HCT116 (cell line): ENCODE results near the gene TIGD3. TPM values are rescaled to one million over a fixed set of nuclear protein-coding genes. Genes with fewer than 3 reads are reported as not detected.

Experiments
- ATAC-seq: fragments of 200-7000 bp; cut with Tn5 transposase; 2 replicates; pipeline ENCODE4 v1.9.1; 2020; ENCODE audit warnings: mild to moderate bottlenecking, moderate library complexity
- BruUV-seq: library from RNA; stranded (reverse); fragments of 400-500 nt; replicated peaks from 2 replicates; lab custom pipeline; 2021; lab: Mats Ljungman, UMichigan
- CTCF ChIA-PET: fragments of 300-600 bp; sonication (Branson Sonifier 250); formaldehyde crosslinking; loops from one replicate; lab custom pipeline; 2021; ENCODE audit warnings: antibody characterized with exemption; lab: Charles Lee
- POLR2A ChIA-PET: fragments of 300-600, 350-600 bp; sonication (Branson Sonifier 250); formaldehyde crosslinking; loops from one replicate; lab custom pipeline; 2021; ENCODE audit warnings: antibody characterized with exemption; lab: Charles Lee
- RAD21 ChIA-PET, 2 experiments: fragments of 300-600 bp; sonication (Branson Sonifier 250); formaldehyde crosslinking; loops; one replicate each; lab custom pipeline; 2023; ENCODE audit warnings: low total read pairs in 2 of 2; ENCODE audit not compliant: uncharacterized antibody in 2 of 2, unreplicated experiment in 2 of 2, low non-redundant PET in 1 of 2; lab: Charles Lee
- DNase-seq: peaks from one replicate; pipeline ENCODE4 v3.0.0-alpha.2; 2010; ENCODE audit warnings: low read depth, low spot score
- H2AFZ ChIP-seq: fragments of 200-600 bp; shearing (Covaris generic), sonication (generic); 2 replicates; pipeline ENCODE4 v1.6.1; 2017; ENCODE audit warnings: low read depth, mixed run types, mixed read lengths, antibody characterized with exemption, low read length; ENCODE audit not compliant: poor library complexity, severe bottlenecking
- H3K27ac ChIP-seq: 2 replicates; pipeline ENCODE4 v1.5.1; 2012; ENCODE audit warnings: low read depth, low read length
- H3K27me3 ChIP-seq: fragments of 200-600 bp; sonication (generic); 2 replicates; pipeline ENCODE4 v1.6.1; 2016; ENCODE audit warnings: mixed run types, low read length, mixed read lengths; ENCODE audit not compliant: insufficient read depth
- H3K36me3 ChIP-seq, 2 experiments: fragments of 200-500 bp in 1 of 2; fragments of 200-600 bp in 1 of 2; sonication (Bioruptor generic) in 1 of 2; sonication (generic) in 1 of 2; 2 replicates each; pipeline versions ENCODE4 v1.5.1 to v1.6.1; 2014 to 2016; ENCODE audit warnings: low read length in 2 of 2, inconsistent platforms in 1 of 2, mixed read lengths in 1 of 2, mixed run types in 1 of 2; ENCODE audit not compliant: insufficient read depth in 2 of 2, control insufficient read depth in 1 of 2
- H3K4me1 ChIP-seq, 2 experiments: fragments of 200-600 bp in 1 of 2; sonication (generic) in 1 of 2; 2 replicates each; pipeline versions ENCODE4 v1.5.1 to v1.6.1; 2012 to 2017; ENCODE audit warnings: low read length in 2 of 2, inconsistent platforms in 1 of 2, mild to moderate bottlenecking in 1 of 2, mixed read lengths in 1 of 2, mixed run types in 1 of 2, moderate library complexity in 1 of 2; ENCODE audit not compliant: insufficient read depth in 2 of 2, control insufficient read depth in 1 of 2
- H3K4me2 ChIP-seq: fragments of 200-600 bp; sonication (generic); 2 replicates; pipeline ENCODE4 v1.6.1; 2017; ENCODE audit warnings: mixed run types, low read length, mixed read lengths
- H3K4me3 ChIP-seq, 2 experiments: fragments of 200-600 bp in 1 of 2; sonication (generic) in 1 of 2; replicated peaks in 1 of 2; 2 replicates each; pipeline ENCODE4 v1.5.1; 2011 to 2016; ENCODE audit warnings: low read length in 2 of 2, control low read depth in 1 of 2, low read depth in 1 of 2, mild to moderate bottlenecking in 1 of 2, mixed read lengths in 1 of 2, mixed run types in 1 of 2
- H3K79me2 ChIP-seq: fragments of 200-600 bp; sonication (generic); 2 replicates; pipeline ENCODE4 v1.6.1; 2017; ENCODE audit warnings: mild to moderate bottlenecking, mixed run types, low read length, moderate library complexity, mixed read lengths; ENCODE audit not compliant: insufficient read depth
- H3K9ac ChIP-seq: fragments of 200-600 bp; sonication (generic); 2 replicates; pipeline ENCODE4 v1.6.1; 2016; ENCODE audit warnings: low read length, mixed read lengths
- H3K9me2 ChIP-seq: fragments of 200-600 bp; sonication (generic), shearing (Covaris generic); 2 replicates; pipeline ENCODE4 v1.6.1; 2017; ENCODE audit warnings: mixed run types, mild to moderate bottlenecking, moderate library complexity; ENCODE audit not compliant: insufficient read depth
- H3K9me3 ChIP-seq, 2 experiments: fragments of 200-500 bp in 1 of 2; fragments of 200-600 bp in 1 of 2; sonication (Bioruptor generic) in 1 of 2; sonication (generic) in 1 of 2; 2 replicates each; pipeline ENCODE4 v1.6.1; 2014 to 2017; ENCODE audit warnings: low read length in 2 of 2, mixed read lengths in 2 of 2, inconsistent platforms in 1 of 2, low read depth in 1 of 2, mild to moderate bottlenecking in 1 of 2, mixed run types in 1 of 2, moderate library complexity in 1 of 2; ENCODE audit not compliant: control insufficient read depth in 1 of 2, insufficient read depth in 1 of 2
- H4K20me1 ChIP-seq: fragments of 200-600 bp; sonication (generic), shearing (Covaris generic); 2 replicates; pipeline ENCODE4 v1.6.1; 2017; ENCODE audit warnings: mixed run types, mild to moderate bottlenecking, moderate library complexity; ENCODE audit not compliant: insufficient read depth
- ATF3 ChIP-seq: IDR thresholded peaks from 2 replicates; pipeline ENCODE4 v1.6.1; 2012
- CEBPB ChIP-seq: IDR thresholded peaks from 2 replicates; pipeline ENCODE4 v1.6.1; 2012; ENCODE audit warnings: low read depth
- CTCF ChIP-seq, 3 experiments: fragments of 200-600 bp in 1 of 3; sonication (generic) in 1 of 3; IDR thresholded peaks in 2 of 3; conservative IDR thresholded peaks in 1 of 3; 2 replicates each; pipeline ENCODE4 v1.5.1; 2012 to 2017; ENCODE audit warnings: low read depth in 2 of 3, low read length in 2 of 3, antibody characterized with exemption in 1 of 3, borderline replicate concordance in 1 of 3, control low read depth in 1 of 3, mild to moderate bottlenecking in 1 of 3, mixed read lengths in 1 of 3, mixed run types in 1 of 3, moderate library complexity in 1 of 3; ENCODE audit not compliant: insufficient read depth in 1 of 3
- ELF1 ChIP-seq: IDR thresholded peaks from 2 replicates; pipeline ENCODE4 v1.6.1; 2012; ENCODE audit warnings: low read depth, borderline replicate concordance
- JUND ChIP-seq: IDR thresholded peaks from 2 replicates; pipeline ENCODE4 v1.6.1; 2012
- POLR2A ChIP-seq: IDR thresholded peaks from 2 replicates; pipeline ENCODE4 v1.7.0; 2011; ENCODE audit warnings: borderline replicate concordance; ENCODE audit not compliant: insufficient read depth, insufficient read length; ENCODE audit errors: extremely low read depth
- RAD21 ChIP-seq: IDR thresholded peaks from 2 replicates; pipeline ENCODE4 v1.6.1; 2012; ENCODE audit warnings: low read depth, mild to moderate bottlenecking
- ZBTB33 ChIP-seq: IDR thresholded peaks from 2 replicates; pipeline ENCODE4 v1.6.1; 2011; ENCODE audit warnings: mild to moderate bottlenecking, low read length, moderate library complexity; ENCODE audit not compliant: insufficient replicate concordance; ENCODE audit errors: extremely low read depth
- ZFX ChIP-seq: fragments of 450-650 bp; IDR thresholded peaks from 2 replicates; pipeline ENCODE4 v1.6.1; 2017
- intact Hi-C: fragments of 100-400 bp; cut with micrococcal nuclease; formaldehyde crosslinking; loops from 2 replicates; pipeline ENCODE4 v1.10.0; 2022
- total RNA-seq: library from RNA; stranded (reverse); gene quantifications from one replicate; pipeline ENCODE4 v1.2.1, GENCODE V29; 2021; ENCODE audit not compliant: unreplicated experiment

The TIGD3 gene
- total RNA-seq, 1 experiment from 2014 or later: 2.4 TPM

GRCh38 chr11:65310736-65311135, 43.8 kb upstream of the TIGD3 start:
- BruUV-seq: no TSS peak
- Histone ChIP-seq H3K36me3 (no peaks in the 10 kb centered on the region), H3K27ac (no peak overlapping the region), H3K4me1 (peaks cover 10 to 54% of the 10 kb centered on the region in 2 experiments), H3K4me3 (no peak overlapping the region), H3K27me3 (no peaks in the 10 kb centered on the region), H4K20me1 (no peaks in the 10 kb centered on the region), H3K9ac (no peak overlapping the region), H2AFZ (no peak overlapping the region), H3K79me2 (peaks cover 9% of the 10 kb centered on the region), H3K9me3 (no peaks in the 10 kb centered on the region), H3K9me2 (no peaks in the 10 kb centered on the region), H3K4me2 (no peak overlapping the region)
- DNase-seq (no peak), ATAC-seq (no peak)
- RAD21 ChIA-PET: no interaction called here
- CTCF ChIA-PET: interaction anchor here (0.6 to 1.0 kb wide), 2 partner anchors 19 to 32 kb away, joined by 3 read pairs; no protein-coding TSS in a partner anchor
- POLR2A ChIA-PET: interaction anchor here (0.6 kb wide), 1 partner anchor 36 kb away, joined by 3 read pairs; no protein-coding TSS in a partner anchor
- intact Hi-C loops: no loop called here
- TF ChIP-seq RAD21: no peak
- no peak for TF ChIP-seq POLR2A
- no peak for TF ChIP-seq ZFX
- TF ChIP-seq ZBTB33: no peak
- TF ChIP-seq ELF1: no peak
- TF ChIP-seq CTCF (IDR thresholded peaks at IDR 0.05 in 2 of 3, conservative IDR thresholded peaks at IDR 0.05 in 1 of 3; ENCODE audit: borderline replicate concordance in 1 of 3, insufficient read depth in 1 of 3, low read depth in 2 of 3, low read length in 2 of 3): no peak
- TF ChIP-seq ATF3: no peak
- TF ChIP-seq CEBPB: no peak
- no peak for TF ChIP-seq JUND
